Chondrocyte (in vitro differentiated cells): ENCODE results near the gene LIMS1. TPM values are rescaled to one million over a fixed set of nuclear protein-coding genes. Genes with fewer than 3 reads are reported as not detected.

ENCODE experiments used
- DNase-seq: peaks from one replicate; pipeline ENCODE4 v3.0.0; 2021; ENCODE audit warnings: mixed read lengths, low spot score
- H3K27ac Mint-ChIP-seq: one replicate; pipeline ENCODE4 v1.8.0; 2021; ENCODE audit warnings: mild to moderate bottlenecking, moderate library complexity, mixed read lengths; ENCODE audit not compliant: unreplicated experiment
- H3K27me3 Mint-ChIP-seq: 2 replicates; pipeline ENCODE4 v1.8.0; 2021; ENCODE audit warnings: low read depth, mixed read lengths
- H3K36me3 Mint-ChIP-seq: 2 replicates; pipeline ENCODE4 v1.8.0; 2021; ENCODE audit warnings: low read depth, mixed read lengths
- H3K4me1 Mint-ChIP-seq: 2 replicates; pipeline ENCODE4 v1.8.0; 2021; ENCODE audit warnings: low read depth, mild to moderate bottlenecking, mixed read lengths
- H3K4me3 Mint-ChIP-seq: one replicate; pipeline ENCODE4 v1.8.0; 2021; ENCODE audit warnings: mild to moderate bottlenecking, moderate library complexity, mixed read lengths; ENCODE audit not compliant: unreplicated experiment
- H3K9me3 Mint-ChIP-seq: 2 replicates; pipeline ENCODE4 v1.8.0; 2021; ENCODE audit warnings: low read depth, mixed read lengths
- CTCF ChIP-seq: fragments of 200-600 bp; sonication (generic); IDR thresholded peaks from 2 replicates; pipeline ENCODE4 v1.5.0; 2021; ENCODE audit warnings: antibody characterized with exemption, mild to moderate bottlenecking, moderate library complexity
- total RNA-seq: library from RNA; stranded (reverse); gene quantifications from 3 replicates; pipeline ENCODE4 v1.2.1, GENCODE V29; 2021

The LIMS1 gene
- total RNA-seq, 1 donor from 2014 or later = 145 TPM

GRCh38 chr2:108619925-108620620 lies 85.8 kb downstream of the LIMS1 start:
- H3K4me1 Mint-ChIP-seq = peaks cover 82% of the 10 kb centered on the region
- TF ChIP-seq CTCF = no peak
- H3K27me3 Mint-ChIP-seq = no peaks in the 10 kb centered on the region
- no peak overlapping the region for H3K4me3 Mint-ChIP-seq
- no peaks in the 10 kb centered on the region for H3K9me3 Mint-ChIP-seq
- no peak for DNase-seq
- H3K36me3 Mint-ChIP-seq = no peaks in the 10 kb centered on the region
- peak overlapping the region; percentile 75 for H3K27ac Mint-ChIP-seq

- no peak for TF ChIP-seq CTCF
- Mint-ChIP-seq H3K4me1 (peaks cover 80% of the 10 kb centered on the region), H3K4me3 (no peak overlapping the region), H3K27me3 (no peaks in the 10 kb centered on the region), H3K36me3 (no peaks in the 10 kb centered on the region), H3K9me3 (no peaks in the 10 kb centered on the region), H3K27ac (peak overlapping the region; percentile 75)
- DNase-seq = no peak
Measured at GRCh38 chr2:108620656-108621055, 86.4 kb downstream of the LIMS1 start.

GRCh38 chr2:108621087-108621559 lies 86.9 kb downstream of the LIMS1 start:
- TF ChIP-seq CTCF = no peak
- Mint-ChIP-seq H3K4me3 (peak overlapping the region; percentile 0), H3K9me3 (no peaks in the 10 kb centered on the region), H3K4me1 (peaks cover 76% of the 10 kb centered on the region), H3K27me3 (no peaks in the 10 kb centered on the region), H3K27ac (peak overlapping the region; percentile 74), H3K36me3 (no peaks in the 10 kb centered on the region)
- no peak for DNase-seq

- Mint-ChIP-seq H3K4me1 (peaks cover 69% of the 10 kb centered on the region), H3K9me3 (no peaks in the 10 kb centered on the region), H3K27ac (peak overlapping the region; percentile 53), H3K4me3 (no peak overlapping the region), H3K27me3 (no peaks in the 10 kb centered on the region), H3K36me3 (no peaks in the 10 kb centered on the region)
- DNase-seq = no peak
- TF ChIP-seq CTCF = no peak
Measured at GRCh38 chr2:108621687-108622681, 87.7 kb downstream of the LIMS1 start.

- no peak overlapping the region for H3K4me3 Mint-ChIP-seq
- H3K9me3 Mint-ChIP-seq = no peaks in the 10 kb centered on the region
- peaks cover 61% of the 10 kb centered on the region for H3K4me1 Mint-ChIP-seq
- H3K27ac Mint-ChIP-seq = peak overlapping the region; percentile 77
- H3K36me3 Mint-ChIP-seq = no peaks in the 10 kb centered on the region
- no peak for DNase-seq
- no peaks in the 10 kb centered on the region for H3K27me3 Mint-ChIP-seq
- TF ChIP-seq CTCF = no peak
Measured at GRCh38 chr2:108623616-108624015, 89.3 kb downstream of the LIMS1 start.
